Stimulated activated CD4-positive, alpha-beta T cell treated with anti-CD3 and anti-CD28 coated beads, TNF-alpha, amount 100 ng/mL, for 4 hours (primary cell): ENCODE data around the gene INKA1.
A peak's percentile ranks its signal among the peaks of the same experiment; 100 is the strongest.
"Not testable (repeated sequence)": the region's sequence is repeated elsewhere in the genome, so short reads cannot be mapped to it uniquely, and the experiment has no call there.

Source experiments
- DNase-seq, 3 experiments: peaks; one replicate each; pipeline ENCODE4 v3.0.0-alpha.2; 2020; ENCODE audit warnings: low read depth in 3 of 3

Gene INKA1

DNA sequence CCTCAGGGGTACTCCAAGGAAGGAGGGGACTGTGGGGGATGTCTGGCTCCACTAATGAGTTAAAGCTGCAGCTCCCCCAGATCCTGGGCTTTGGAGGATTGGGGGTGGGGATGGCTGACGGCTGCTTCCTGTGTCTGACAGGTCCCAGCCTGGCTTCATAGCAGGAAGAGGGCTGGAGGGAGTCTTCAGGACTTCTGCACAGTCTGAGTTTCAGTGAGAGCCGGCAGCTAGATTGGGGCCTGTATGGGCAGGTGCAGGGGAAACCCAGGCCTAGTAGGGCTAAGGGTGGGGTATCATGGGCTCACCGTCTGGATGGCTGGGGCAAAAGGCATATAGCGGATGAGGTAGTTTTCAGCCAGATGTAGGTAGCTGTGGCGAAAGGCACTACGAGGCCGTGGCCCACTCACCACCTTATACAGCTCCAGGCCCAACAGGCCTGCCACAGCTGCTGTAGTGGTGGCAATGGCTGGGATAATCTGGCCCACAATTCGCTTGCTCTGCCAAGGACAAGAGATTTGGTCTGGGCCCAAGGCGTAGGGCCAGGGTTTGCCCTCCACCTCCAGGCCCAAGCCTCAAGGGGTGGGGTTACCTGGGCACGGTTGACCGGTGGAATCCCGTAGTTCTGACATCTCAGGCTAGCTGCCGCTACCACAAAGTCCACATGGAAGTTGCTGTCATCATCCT, 4.5 kb downstream of the INKA1 start:
- no peak for DNase-seq

DNA sequence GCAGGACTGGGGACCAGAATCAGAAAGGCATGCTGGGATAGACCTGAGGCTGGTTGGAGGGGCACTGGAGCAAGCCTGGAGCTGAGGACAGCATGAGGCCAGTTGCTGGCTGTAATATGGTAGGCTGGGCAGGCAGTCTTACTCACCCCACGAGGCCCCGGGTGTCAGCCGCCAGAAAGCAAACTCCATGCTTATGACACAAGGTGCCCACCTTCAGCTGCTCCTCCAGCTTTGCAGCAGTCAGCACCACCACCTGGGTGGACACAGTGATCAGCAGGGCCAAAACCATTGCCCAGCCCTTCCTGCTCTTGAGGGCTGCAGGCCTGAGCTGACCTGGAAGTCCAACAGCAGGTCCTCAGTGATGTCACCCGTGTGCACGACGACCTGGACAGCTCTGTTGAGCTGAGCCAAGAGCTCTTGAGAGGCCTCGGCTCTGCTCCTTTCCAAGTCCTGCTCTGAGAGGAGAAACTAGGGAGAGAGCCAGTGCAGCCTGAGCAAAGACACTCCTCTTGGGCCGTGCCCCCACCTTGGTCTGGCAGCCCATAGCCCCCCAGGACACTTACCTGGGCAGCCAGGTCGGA, 9.9 kb downstream of the INKA1 start:
- no peak for DNase-seq

DNA sequence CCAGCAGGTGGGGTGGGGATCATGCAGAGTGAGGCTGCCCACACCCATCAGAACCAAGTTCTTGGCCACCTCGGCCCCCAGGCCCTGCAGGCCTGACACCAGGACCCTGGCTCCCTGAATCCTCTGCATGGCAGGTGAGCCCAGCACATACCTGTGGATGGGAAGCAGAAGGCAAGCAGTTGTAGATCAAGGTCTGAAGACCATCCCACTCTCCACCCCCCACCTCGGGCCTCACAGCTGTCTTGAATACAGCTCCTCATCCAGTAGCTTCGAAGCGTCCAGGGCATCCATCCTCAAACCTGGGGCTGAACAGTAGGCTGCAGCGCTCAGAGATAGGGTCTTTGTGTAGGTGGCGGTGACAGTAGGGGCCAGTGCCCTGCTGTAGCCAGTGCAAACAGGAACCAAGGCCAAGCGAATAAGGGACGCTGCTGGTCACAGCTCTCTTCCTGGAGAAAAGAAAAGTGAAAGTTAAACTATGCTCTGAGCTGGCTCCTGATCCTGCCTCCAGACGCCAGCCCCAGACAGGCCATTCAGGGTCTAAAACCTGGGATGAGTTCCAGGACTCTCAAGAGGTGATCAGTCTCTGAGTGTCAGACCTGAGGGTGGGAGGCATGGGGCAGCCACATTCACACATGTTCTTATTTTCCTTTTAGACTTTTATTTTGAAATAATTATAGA, 10.6 kb downstream of the INKA1 start, which contains the start of gene UBA7:
UBA7 (minus strand) TSS at position 457 of the 678 bp plus-strand sequence; CDS start at position 291, 166 bp downstream.
- DNase-seq = peak in 1 of 3 experiments; percentile 23

DNA sequence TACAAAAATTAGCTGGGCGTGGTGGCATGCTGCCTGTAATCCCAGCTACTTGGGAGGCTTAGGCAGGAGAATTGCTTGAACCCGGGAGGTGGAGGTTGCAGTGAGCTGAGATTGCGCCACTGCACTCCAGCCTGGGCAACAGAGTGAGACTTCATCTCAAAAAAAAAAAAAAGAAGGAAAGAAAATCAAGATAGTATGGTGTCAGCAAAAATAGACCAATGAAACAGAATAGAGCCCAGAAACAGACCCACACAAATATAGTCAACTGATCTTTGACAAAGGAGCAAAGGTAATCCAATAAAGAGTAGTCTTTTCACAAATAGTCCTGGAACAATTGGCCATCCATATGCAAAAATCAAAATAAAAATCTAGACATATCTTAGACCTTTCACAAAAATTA, 20.1 kb downstream of the INKA1 start:
- not testable (repeated sequence) for DNase-seq

DNA sequence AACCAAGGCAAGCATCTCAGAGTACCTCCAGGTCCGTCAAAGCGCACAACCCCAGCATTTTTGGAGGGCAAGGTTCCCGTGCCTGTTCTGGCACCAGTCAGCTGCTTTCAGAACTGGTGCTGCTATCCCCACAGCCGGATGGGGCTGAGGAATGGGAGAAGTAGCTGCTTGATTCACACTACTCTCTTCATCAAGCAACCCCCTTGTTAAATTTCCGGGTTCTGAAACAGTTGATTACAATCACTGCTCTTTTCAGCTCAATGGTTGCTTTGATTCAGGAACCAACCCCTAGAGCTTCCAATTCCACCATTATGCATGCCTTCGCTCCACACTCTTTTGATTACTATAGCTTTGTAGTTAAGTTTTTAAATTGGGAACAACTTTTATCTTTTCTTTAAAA, 23.0 kb downstream of the INKA1 start:
- no peak for DNase-seq

DNA sequence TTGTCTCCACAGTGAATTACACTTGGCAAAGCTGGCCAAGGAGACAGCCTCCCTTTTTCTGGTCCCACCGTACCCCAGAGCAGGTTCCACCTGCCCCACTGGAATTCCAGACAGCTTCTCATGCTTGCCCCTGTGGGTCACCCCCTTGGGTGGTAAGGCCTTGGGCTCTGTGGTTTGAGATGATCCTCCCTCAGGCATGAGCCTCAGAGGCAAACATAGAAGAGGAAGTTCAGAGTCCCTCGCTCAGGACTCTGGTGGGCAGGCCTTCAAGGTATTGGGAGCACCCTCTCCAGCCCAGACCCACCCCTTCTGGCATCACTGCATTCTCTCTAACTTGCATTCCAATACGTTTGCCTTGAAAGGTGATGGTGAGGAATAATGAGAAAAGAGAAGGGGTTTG, 28.3 kb downstream of the INKA1 start:
- DNase-seq = no peak

DNA sequence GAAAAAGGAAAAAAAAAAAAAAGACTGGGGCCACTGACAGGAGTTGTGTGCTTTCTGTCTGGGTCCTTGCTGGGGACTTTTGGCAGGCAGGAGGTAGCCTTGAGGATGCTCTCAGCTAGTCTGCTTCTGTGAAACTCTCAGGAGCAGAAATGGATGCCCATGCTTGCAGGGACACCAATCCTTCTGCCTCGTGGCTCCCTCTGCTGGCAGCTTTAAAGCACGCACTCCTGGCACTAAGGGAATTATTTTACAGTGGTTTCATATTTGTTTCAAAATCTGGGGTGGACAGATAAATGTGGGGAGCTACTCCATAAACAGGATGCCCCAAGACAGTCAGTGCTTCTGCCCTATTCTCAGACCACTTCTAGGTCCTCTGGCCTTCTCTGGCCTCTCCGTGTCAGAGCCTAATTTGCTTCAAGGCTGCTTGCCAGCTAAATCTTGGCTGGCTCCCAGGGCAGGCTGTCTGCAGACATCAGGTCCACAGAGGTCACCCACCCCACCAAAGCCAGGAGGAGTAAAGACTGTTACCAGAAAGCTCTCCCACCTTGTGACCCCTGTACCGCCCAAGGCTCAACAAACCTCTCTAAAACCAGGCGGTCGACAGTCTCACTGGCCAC, 36.2 kb downstream of the INKA1 start:
- peak; percentile 54 to 66 (median 60) for DNase-seq

DNA sequence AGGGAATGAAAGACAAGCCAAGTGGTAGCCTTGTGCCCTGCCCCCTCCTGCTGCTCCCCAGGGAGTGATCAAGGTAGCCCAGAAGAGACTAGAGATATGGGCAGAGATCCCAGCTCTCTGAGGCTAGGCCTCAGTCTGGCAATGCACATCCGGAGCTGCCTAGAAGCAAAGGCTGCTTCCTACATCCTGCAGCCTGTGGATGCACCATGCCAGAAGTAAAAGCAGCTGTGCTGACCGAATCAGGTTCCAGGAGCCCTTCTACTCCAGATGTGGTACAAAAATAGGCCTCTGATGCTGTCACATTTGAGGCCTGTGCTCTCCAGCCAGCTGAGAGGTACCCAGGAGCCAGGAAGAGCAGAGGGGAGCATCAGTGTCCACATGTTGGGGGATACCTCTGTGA, 37.3 kb downstream of the INKA1 start:
- no peak for DNase-seq

DNA sequence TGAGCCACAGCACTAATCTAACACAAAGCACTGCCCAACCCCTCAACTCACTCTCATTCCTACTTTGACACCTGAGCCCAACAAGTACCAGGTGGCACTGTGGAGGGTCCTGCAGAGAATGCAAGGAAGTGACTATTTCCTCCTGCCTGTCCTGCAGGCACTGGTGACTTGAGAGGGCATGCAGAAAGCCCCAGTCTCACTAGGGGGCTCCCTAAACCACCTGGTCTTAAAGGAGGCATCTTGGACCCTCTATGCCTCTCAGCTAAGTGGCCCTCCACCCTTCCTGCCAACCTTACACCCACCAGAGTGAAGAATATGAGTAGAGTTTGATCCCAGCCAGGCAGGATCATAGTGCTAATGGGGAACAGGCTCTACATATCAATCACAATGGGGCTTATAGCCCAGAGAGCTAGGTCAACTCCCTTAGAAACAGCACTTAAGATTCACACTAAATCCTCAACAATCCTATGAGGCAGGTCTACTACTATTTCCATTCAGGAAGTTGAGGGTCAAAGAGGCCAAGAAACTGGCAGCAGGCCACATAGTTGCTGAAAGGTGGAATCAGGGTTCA, 38.1 kb downstream of the INKA1 start:
- DNase-seq = no peak

DNA sequence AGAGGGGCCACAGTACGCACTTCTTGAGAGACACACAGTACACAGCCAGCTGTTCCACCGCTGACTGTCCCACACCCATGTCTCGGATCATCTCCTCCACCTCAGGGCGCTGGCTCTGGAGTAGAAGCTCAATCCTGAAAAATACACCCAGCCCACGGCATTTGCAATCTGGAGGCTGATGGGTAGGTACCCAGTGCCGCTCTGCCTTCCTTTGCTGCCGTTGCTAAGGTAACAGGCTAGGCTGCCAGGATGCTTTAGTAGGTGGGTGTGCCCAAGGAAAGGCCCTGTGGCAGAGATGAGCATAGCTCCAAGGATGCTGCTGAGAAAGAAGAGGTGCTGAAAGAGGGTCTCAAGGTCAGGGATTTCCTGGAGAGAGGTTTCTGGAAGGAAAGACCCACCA, 38.7 kb downstream of the INKA1 start:
- DNase-seq = no peak

DNA sequence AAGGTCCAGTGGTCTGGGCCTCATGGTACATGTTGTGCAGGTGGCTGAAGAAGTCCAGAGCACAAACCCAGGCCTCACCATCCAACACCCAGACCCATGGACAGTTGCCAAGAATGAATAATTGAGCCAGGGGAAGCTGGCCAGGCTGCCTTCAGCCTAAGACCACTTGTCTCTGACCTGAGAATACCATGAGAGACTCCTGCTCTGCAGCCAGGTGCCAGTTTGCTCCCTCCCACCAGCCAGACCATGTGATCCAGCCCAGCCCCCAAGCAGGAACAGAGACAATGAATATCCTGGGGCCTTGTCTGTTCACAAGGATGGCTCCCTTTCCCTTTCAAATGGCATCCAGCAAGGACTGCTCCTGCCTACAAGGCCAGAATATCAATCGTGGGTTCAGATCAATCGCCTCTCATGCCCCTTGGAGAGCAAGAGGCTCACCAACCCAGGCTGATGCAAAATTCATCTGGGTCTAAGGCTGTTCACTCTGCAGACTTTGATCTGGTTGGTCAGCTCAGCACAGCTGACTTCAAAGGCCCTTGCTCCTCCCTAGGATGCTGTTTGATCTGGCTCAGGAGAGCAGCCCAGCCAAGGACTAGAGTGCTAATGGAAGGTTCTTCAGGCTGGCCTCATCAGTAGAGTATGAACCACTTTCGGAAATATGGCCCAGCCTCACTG, 39.9 kb downstream of the INKA1 start:
- no peak for DNase-seq

DNA sequence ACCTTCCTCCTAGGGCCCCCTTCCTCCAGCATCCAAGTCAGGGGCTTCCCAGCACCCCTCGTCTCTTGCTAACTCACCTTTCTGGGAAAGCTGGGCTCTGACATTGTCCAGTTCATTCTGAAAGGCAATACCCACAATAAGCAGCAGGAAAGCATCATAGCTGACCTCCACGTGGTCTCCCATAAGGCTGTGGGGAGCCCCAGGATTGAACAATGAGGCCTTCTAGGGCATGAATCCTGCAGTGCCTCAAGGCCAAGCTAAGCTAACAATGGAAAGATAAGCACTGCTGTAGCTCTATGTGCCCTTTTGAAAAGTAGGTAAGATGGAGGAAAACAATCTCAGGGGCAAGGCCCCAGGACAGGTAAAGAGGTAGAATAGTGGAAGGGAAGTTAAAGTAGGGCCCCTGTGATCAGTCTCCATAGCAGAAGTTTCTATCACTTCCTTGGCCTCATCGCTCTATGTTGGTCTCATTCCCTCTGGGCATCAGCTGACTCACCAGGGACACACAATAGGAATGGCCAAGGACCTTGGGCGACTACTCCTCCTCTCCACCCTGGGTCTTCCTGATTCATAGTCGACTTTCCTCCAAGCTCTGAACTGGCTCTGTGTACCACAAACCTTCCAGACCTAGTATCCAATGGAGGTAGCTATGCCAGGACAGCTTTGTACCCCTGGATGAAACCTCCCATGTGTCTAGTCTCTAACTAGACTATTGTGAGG, 41.6 kb downstream of the INKA1 start:
- DNase-seq = no peak

DNA sequence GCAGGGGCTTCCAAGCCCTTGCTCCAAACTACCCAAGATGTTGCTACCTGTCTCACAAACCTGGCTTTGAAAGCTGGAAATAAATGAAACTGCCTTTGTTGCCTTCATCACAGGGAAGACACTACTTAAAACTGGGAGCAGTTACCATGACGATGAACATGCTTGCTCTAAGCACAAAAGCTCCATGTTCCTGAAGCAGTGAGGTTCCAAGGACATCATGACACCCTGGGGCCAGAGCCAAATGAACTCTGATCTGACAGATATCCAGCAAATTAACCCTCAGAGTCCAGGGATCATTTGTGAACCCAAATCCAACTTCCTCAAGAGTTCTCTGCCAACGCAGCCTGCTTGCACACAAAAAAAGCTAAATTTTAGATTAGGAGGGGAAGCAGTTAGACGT, 42.6 kb downstream of the INKA1 start:
- no peak for DNase-seq
